Mucosa of rectum (tissue), 2 donors: ENCODE measurements around the gene AJAP1.

Experiments used
- H3K27ac ChIP-seq, 2 donors: one replicate each; pipeline ENCODE4 v1.7.0; 2013; ENCODE audit warnings: inconsistent platforms in 2 of 2, low read depth in 2 of 2, low read length in 2 of 2
- H3K27me3 ChIP-seq, 2 donors: one replicate each; pipeline ENCODE4 v1.7.0; 2013; ENCODE audit warnings: low read length in 2 of 2; ENCODE audit not compliant: control insufficient read depth in 2 of 2, insufficient read depth in 2 of 2
- H3K36me3 ChIP-seq, 2 donors: one replicate each; pipeline ENCODE4 v1.7.0; 2013; ENCODE audit warnings: low read length in 2 of 2; ENCODE audit not compliant: control insufficient read depth in 2 of 2, insufficient read depth in 2 of 2
- H3K4me1 ChIP-seq, 2 donors: one replicate each; pipeline ENCODE4 v1.7.0; 2013; ENCODE audit warnings: low read length in 2 of 2, mild to moderate bottlenecking in 1 of 2; ENCODE audit not compliant: control insufficient read depth in 2 of 2, insufficient read depth in 2 of 2
- H3K4me3 ChIP-seq, 2 donors: one replicate each; pipeline ENCODE4 v1.7.0; 2013; ENCODE audit warnings: low read length in 2 of 2
- H3K9ac ChIP-seq, 2 donors: one replicate each; pipeline ENCODE4 v1.7.0; 2013; ENCODE audit warnings: low read length in 2 of 2, low read depth in 1 of 2, mild to moderate bottlenecking in 1 of 2
- H3K9me3 ChIP-seq, 2 donors: one replicate each; pipeline ENCODE4 v1.7.0; 2013; ENCODE audit warnings: low read length in 2 of 2; ENCODE audit not compliant: control insufficient read depth in 2 of 2
- donor health status: healthy.
- donor health status: Normal muscosa, but diverticular disease.

The AJAP1 gene

DNA sequence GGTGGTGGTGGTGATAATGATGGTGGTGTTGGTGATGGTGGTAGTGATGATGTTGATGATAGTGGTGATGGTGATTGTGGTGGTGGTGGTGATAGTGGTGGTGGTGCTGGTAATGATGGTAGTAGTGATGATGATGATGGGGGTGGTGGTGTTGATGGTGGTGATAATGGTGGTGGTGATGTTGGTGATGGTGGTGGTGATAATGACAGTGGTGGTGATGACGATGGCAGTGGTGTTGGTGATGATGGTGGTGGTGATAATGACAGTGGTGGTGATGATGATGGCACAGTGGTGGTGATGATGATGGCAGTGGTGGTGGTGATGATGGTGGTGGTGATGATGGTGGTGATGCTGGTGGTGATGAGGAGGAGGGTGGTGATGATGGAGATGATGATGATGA lies 7.0 kb upstream of the AJAP1 start:
- H3K4me3 ChIP-seq = no peak overlapping the region
- no peak overlapping the region for H3K27ac ChIP-seq
- no peaks in the 10 kb centered on the region for H3K9me3 ChIP-seq
- H3K9ac ChIP-seq = no peak overlapping the region
- no peaks in the 10 kb centered on the region for H3K36me3 ChIP-seq
- H3K27me3 ChIP-seq = peaks cover 0 to 6% of the 10 kb centered on the region in 2 donors
- no peaks in the 10 kb centered on the region for H3K4me1 ChIP-seq

DNA sequence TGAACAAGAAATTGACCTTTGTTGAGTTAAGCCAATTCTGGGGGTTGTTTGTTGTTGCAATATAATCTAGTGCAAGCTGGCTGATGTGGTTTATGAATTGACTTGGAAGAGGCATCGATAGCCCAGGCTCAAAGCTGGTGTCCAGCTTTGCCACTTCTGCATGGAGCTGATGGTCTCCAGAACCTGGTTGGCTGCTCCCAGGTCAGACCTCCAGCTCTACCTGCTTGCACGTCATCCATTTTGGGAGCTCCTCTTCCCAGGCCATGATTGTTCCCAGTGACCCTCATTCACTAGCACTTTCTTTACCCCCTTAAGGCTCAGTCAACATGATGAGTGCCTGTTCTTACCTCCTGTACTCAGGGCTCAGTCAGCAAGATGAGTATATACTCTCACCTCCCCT lies 5.8 kb upstream of the AJAP1 start:
- no peaks in the 10 kb centered on the region for H3K9me3 ChIP-seq
- no peak overlapping the region for H3K9ac ChIP-seq
- H3K4me1 ChIP-seq = no peaks in the 10 kb centered on the region
- H3K27me3 ChIP-seq = peaks cover 6 to 12% of the 10 kb centered on the region in 2 donors
- no peaks in the 10 kb centered on the region for H3K36me3 ChIP-seq
- H3K4me3 ChIP-seq = no peak overlapping the region
- H3K27ac ChIP-seq = no peak overlapping the region

DNA sequence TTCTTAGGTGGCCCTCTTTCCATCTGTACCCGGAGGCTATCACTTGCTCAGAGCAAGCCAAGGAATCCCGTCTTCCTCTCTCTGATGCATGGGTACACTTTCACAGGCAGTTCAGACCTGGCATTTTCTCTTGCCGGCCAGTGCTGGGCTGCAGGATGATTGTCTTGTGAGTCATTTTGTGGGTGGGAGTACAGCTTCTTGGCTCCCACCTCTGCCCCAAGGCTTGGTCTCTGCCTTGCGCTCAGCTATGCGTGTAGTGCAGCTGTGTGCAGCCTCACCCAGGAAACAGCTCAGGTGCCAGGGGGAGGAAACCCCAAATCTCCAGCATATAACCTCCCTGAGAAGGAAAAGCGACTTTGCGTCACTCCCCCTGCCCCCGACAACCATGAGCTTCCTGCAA lies 3.9 kb upstream of the AJAP1 start:
- Histone ChIP-seq H3K4me1 (no peaks in the 10 kb centered on the region), H3K4me3 (no peak overlapping the region), H3K27me3 (peaks cover 6 to 12% of the 10 kb centered on the region in 2 donors), H3K9ac (no peak overlapping the region), H3K36me3 (no peaks in the 10 kb centered on the region), H3K9me3 (no peaks in the 10 kb centered on the region), H3K27ac (no peak overlapping the region)

DNA sequence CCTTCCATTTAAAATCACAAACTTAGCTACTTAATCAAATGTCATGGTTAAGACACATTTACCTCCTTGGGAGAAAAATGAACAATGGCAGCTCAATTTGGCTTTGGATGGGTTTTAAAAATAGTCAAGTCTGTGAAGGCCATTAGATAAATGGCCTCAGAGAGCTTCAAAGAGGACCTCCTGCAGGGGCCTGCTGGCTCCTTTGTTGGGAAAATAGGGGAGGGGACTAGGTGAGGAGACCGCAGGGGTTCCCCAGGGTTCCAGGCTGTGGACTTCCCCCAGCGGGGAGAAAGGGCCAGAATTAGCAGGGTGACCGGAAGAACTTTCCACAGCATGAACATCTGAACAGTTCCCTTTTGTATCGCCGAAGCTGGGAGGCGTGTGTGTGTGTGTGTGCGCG lies 3.4 kb upstream of the AJAP1 start:
- peaks cover 6 to 12% of the 10 kb centered on the region in 2 donors for H3K27me3 ChIP-seq
- H3K9me3 ChIP-seq = no peaks in the 10 kb centered on the region
- no peaks in the 10 kb centered on the region for H3K4me1 ChIP-seq

DNA sequence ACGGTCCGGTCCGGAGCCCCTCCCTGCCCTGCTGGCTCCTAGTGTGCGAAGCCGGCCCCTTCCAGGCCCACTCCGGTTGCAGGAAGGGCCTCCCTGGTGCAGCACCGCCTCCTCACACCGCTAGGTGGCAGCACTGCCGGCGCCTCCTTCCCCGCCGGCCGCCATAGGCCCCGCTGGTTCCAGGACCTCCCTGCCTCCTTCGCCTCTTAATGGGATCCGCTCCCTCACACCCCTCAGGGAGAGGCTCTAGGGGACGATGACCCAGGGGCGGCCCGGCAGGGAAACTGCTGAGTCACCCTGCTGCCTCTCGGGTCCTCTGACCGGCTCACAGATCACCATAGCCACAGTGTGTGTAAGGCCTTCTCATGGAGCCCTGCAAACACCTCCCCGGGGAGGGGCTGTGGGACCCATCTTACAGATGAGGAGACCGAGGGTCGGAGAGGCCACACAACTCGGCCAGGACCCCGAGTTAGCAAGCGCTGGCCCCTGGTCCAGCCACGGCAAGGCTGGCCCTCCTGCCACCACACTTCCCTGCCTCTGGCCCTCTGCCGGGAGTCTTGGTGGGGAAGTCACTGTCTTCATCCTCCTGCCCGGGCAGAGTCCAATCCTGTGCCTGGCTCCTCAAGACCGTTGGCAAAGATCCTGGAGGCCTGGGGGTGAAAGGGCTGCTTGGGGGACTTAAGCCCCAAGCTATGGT lies 1.6 kb upstream of the AJAP1 start:
- Histone ChIP-seq H3K4me3 (no peak overlapping the region), H3K36me3 (no peaks in the 10 kb centered on the region), H3K4me1 (no peaks in the 10 kb centered on the region), H3K9ac (no peak overlapping the region), H3K9me3 (no peaks in the 10 kb centered on the region), H3K27ac (no peak overlapping the region), H3K27me3 (peaks cover 8 to 20% of the 10 kb centered on the region in 2 donors)

More for the DNA sequence above, 3.4 kb upstream of the AJAP1 start:
- Histone ChIP-seq H3K27ac (no peak overlapping the region), H3K36me3 (no peaks in the 10 kb centered on the region), H3K9ac (no peak overlapping the region), H3K4me3 (no peak overlapping the region)

DNA sequence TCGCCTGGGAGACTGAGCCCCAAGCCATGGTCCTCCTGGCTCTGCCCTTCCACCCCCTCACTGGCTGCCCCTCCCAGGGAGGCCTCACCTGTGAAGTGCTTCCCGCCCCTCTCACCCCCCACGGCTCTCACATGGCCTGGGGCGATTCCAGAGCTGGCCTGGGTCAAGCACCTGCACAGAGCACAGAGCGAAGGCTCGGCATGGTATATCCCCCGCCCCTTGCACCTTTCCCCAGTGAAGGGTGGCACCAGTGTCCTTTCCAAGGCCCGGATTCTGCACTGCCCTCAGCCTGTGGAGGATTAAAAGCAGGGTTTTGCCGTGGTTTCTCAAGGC lies 1.1 kb upstream of the AJAP1 start:
- no peaks in the 10 kb centered on the region for H3K36me3 ChIP-seq
- no peak overlapping the region for H3K4me3 ChIP-seq
- no peaks in the 10 kb centered on the region for H3K4me1 ChIP-seq
- no peak overlapping the region for H3K9ac ChIP-seq
- H3K27me3 ChIP-seq = peaks cover 11 to 21% of the 10 kb centered on the region in 2 donors
- no peaks in the 10 kb centered on the region for H3K9me3 ChIP-seq
- H3K27ac ChIP-seq = no peak overlapping the region

DNA sequence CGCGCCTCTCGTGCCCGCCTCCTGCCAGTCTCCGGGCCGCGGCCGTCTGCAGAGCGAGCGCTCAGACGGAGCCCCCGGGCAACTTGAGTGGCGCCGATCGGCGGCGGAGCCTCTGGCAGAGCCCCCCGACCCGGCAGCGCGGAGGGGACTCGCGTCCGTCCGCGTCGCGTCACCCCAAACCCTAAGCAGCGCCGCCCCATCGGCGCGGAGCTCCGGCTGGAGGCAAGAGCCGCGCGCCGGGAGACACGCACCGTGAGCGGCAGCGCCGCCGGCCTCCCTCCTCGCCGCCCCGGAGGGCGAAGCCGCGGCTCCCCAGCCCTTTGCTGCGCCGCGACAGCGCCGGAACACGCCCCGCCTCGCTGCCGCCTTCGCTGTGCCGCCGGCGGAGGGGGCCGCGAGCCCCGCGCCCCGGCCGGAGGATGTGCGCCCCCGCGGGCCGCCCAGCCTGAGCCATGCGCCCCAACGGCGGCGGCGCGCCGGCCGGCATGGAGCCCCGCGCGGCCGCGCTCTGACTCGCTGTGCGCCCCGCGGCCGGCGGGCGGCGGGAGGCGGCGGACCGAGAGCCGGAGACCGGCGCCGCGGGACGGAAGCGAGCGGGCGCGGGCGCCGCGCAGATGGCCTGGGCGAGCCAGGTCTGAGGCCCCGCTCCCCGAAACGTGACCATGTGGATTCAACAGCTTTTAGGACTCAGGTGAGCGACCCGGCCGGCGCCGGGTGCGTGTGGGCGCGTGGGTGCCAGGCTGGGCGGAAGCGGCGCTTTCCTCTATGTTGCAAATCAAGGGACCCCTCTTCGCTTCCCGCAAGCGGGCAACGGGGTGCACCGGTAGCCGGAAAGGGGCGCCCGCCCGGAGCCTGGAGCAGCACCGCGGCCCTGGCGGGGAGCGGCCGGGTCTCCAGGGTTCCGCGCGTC lies 610 bp downstream of the AJAP1 start:
- no peak overlapping the region for H3K9ac ChIP-seq
- H3K9me3 ChIP-seq = no peaks in the 10 kb centered on the region
- H3K27me3 ChIP-seq = peaks cover 13 to 26% of the 10 kb centered on the region in 2 donors
- no peak overlapping the region for H3K4me3 ChIP-seq
- no peaks in the 10 kb centered on the region for H3K36me3 ChIP-seq
- H3K4me1 ChIP-seq = no peaks in the 10 kb centered on the region
- H3K27ac ChIP-seq = no peak overlapping the region

DNA sequence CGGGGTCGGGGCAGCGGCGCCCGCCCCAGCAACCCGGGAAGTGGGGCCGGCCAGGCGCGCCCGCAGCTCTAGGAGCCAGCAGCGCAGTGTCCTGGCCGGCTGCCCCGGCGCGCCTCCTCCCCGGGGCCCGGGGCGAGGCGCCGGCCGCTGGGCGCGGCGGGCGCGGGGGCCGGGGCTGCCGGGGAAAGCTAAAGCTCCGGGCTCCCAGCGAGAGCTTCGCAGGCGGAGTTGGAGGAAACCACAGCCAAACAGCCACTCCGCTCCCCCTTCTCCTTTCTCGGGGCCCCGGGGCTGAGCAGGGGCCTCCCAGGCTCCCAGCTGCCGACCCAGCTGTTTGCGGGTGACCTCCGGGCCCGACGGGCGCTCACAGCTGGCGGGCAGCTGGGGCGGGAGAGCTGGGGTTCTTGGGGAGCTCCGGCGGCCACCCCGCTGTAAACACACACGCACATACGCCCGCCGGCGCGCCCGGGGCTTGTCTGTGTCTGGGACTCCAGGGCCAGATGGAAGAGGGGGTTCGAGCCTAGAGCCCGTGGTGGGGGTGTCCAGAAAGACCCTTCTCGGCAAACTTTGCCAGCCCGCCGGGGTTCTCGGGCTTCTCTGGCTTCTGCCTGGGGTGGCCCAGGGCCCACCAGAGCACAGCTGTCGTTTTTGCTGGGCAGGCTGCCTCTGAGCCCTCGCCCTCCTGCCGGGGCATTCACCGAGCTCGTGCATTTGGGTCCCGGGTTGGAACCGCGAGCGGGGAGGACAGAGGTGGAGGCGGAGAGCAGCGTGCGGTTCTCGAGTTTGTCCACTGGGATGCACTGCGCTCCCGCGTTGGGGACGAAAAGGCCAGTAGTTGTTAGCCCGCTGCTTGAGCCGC lies 1.5 kb downstream of the AJAP1 start:
- Histone ChIP-seq H3K27me3 (peaks cover 16 to 23% of the 10 kb centered on the region in 2 donors), H3K4me3 (no peak overlapping the region), H3K27ac (no peak overlapping the region)

DNA sequence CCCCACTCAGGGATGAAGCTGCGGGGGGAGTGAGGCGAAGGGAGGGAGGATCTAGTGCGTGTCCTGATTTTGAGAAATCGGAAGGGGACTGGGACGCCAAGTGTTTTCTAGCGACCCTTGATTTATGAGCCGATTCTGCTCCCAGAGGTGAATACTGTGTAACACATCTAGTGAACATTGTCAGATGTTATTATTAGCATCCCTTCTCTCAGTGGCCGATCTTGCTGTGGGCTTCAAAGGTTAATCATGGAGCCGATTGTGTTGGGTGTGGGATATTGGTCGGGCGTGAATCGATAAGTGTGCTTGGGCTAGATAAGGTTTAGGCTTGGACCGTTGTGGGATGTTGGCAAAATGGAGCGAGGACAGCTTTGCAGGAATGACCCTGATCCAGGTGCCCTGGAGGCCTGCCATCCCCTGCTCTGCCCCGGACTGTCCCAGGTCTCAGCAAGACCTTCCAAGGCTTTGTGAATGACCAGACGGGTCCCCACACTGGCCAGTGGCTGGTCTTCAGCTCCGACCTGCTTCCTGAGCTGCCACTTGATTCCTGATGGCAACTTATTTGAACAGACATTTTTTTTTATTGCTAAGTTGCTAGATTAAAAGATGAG lies 2.2 kb downstream of the AJAP1 start:
- Histone ChIP-seq H3K36me3 (no peaks in the 10 kb centered on the region), H3K27me3 (peaks cover 16 to 23% of the 10 kb centered on the region in 2 donors), H3K27ac (no peak overlapping the region), H3K4me1 (no peaks in the 10 kb centered on the region), H3K4me3 (no peak overlapping the region), H3K9ac (no peak overlapping the region), H3K9me3 (no peaks in the 10 kb centered on the region)

More for the DNA sequence above, 1.5 kb downstream of the AJAP1 start:
- Histone ChIP-seq H3K9me3 (no peaks in the 10 kb centered on the region), H3K9ac (no peak overlapping the region), H3K36me3 (no peaks in the 10 kb centered on the region), H3K4me1 (no peaks in the 10 kb centered on the region)
